AG08396 (cell line): Measurements from ENCODE around the gene FAM43B.

Source experiments
- DNase-seq: peaks from one replicate; pipeline ENCODE4 v3.0.0; 2012; ENCODE audit warnings: low spot score, mixed read lengths

The FAM43B gene

GRCh38 chr1:20551161-20551560 lies 1.2 kb upstream of the FAM43B start:
- DNase-seq, result no peak

GRCh38 chr1:20552728-20553445 lies 514 bp downstream of the FAM43B start:
- no peak for DNase-seq

- DNase-seq, result no peak
These were observed 2.8 kb downstream of the FAM43B start for GRCh38 chr1:20555025-20555757.

GRCh38 chr1:20555758-20556120 lies 3.4 kb downstream of the FAM43B start:
- no peak for DNase-seq

- DNase-seq, result no peak
These were observed 5.8 kb downstream of the FAM43B start for GRCh38 chr1:20558191-20558590.

- DNase-seq, result no peak
These were observed 8.6 kb downstream of the FAM43B start for GRCh38 chr1:20560966-20561365.

GRCh38 chr1:20565234-20565633 lies 12.9 kb downstream of the FAM43B start:
- DNase-seq, result no peak

GRCh38 chr1:20569523-20570098 lies 17.2 kb downstream of the FAM43B start:
- DNase-seq, result no peak

GRCh38 chr1:20571427-20571826 lies 19.1 kb downstream of the FAM43B start:
- DNase-seq, result no peak

- DNase-seq, result no peak
These were observed 21.6 kb downstream of the FAM43B start for GRCh38 chr1:20573987-20574386.

- DNase-seq, result peak; percentile 87
These were observed 22.5 kb downstream of the FAM43B start for GRCh38 chr1:20574686-20575540.

- no peak for DNase-seq
These were observed 23.4 kb downstream of the FAM43B start for GRCh38 chr1:20575541-20576336.

- no peak for DNase-seq
These were observed 25.7 kb downstream of the FAM43B start for GRCh38 chr1:20578062-20578461.

- no peak for DNase-seq
These were observed 26.5 kb downstream of the FAM43B start for GRCh38 chr1:20578721-20579395.

GRCh38 chr1:20584890-20585289 lies 32.5 kb downstream of the FAM43B start:
- no peak for DNase-seq

GRCh38 chr1:20586953-20587660 lies 34.7 kb downstream of the FAM43B start:
- no peak for DNase-seq

GRCh38 chr1:20587661-20588053 lies 35.3 kb downstream of the FAM43B start:
- no peak for DNase-seq

- no peak for DNase-seq
These were observed 36.4 kb downstream of the FAM43B start, which contains the start of gene CDA for GRCh38 chr1:20588634-20589225. Gene CDA, plus strand, starts transcription at chr1:20589097. Its CDS starts 33 bp downstream, at chr1:20589130.

GRCh38 chr1:20589331-20590278 lies 37.2 kb downstream of the FAM43B start:
- DNase-seq, result peak; percentile 56
